ENCODE measurements around the gene TCP11.

TCP11 gene

GRCh38 chr6:35093783-35094182, 47.4 kb downstream of the TCP11 start:
- TF ChIP-seq CTCF (IDR thresholded peaks at IDR 0.05; ENCODE audit: borderline replicate concordance, insufficient read depth, low read depth, low read length) = no peak
- no peak overlapping the region for H3K4me3 ChIP-seq (ENCODE audit: low read depth, low read length)

- H3K4me3 ChIP-seq (ENCODE audit: low read depth, low read length) = no peak overlapping the region
- TF ChIP-seq CTCF (IDR thresholded peaks at IDR 0.05; ENCODE audit: borderline replicate concordance, insufficient read depth, low read depth, low read length) = no peak
These were observed 48.1 kb downstream of the TCP11 start for GRCh38 chr6:35093118-35093445.

- no peak overlapping the region for H3K4me3 ChIP-seq (ENCODE audit: low read depth, low read length)
- no peak for TF ChIP-seq CTCF (IDR thresholded peaks at IDR 0.05; ENCODE audit: borderline replicate concordance, insufficient read depth, low read depth, low read length)
These were observed 48.6 kb downstream of the TCP11 start for GRCh38 chr6:35092362-35093117.

GRCh38 chr6:35091346-35092083, 49.6 kb downstream of the TCP11 start:
- TF ChIP-seq CTCF (IDR thresholded peaks at IDR 0.05; ENCODE audit: borderline replicate concordance, insufficient read depth, low read depth, low read length) = no peak

GRCh38 chr6:35090734-35091133, 50.4 kb downstream of the TCP11 start:
- no peak overlapping the region for H3K4me3 ChIP-seq (ENCODE audit: low read depth, low read length)
- no peak for TF ChIP-seq CTCF (IDR thresholded peaks at IDR 0.05; ENCODE audit: borderline replicate concordance, insufficient read depth, low read depth, low read length)

More at GRCh38 chr6:35091346-35092083, 49.6 kb downstream of the TCP11 start:
- no peak overlapping the region for H3K4me3 ChIP-seq (ENCODE audit: low read depth, low read length)

GRCh38 chr6:35089935-35090505, 51.1 kb downstream of the TCP11 start:
- no peak overlapping the region for H3K4me3 ChIP-seq (ENCODE audit: low read depth, low read length)
- TF ChIP-seq CTCF (IDR thresholded peaks at IDR 0.05; ENCODE audit: borderline replicate concordance, insufficient read depth, low read depth, low read length) = no peak

Data from GM12875 (cell line).